Testis (tissue), 2 donors: ENCODE results near the gene RALGPS1.

Source experiments
- CTCF ChIP-seq, 3 experiments: fragments of 450-650 bp in 2 of 3; fragments of 200-600 bp in 1 of 3; sonication (generic) in 1 of 3; IDR thresholded peaks; one replicate each; pipeline ENCODE4 v1.5.1; 2016 to 2019; ENCODE audit warnings: antibody characterized with exemption in 3 of 3, mild to moderate bottlenecking in 2 of 3, moderate library complexity in 1 of 3
- POLR2A ChIP-seq: fragments of 450-650 bp; IDR thresholded peaks from one replicate; pipeline ENCODE4 v1.6.1; 2017; ENCODE audit warnings: antibody characterized with exemption, mild to moderate bottlenecking, moderate library complexity

GRCh38 chr9:127162864-127163365 is 248.3 kb downstream of the RALGPS1 start:
- TF ChIP-seq CTCF (IDR thresholded peaks at IDR 0.05) (no peak), POLR2A (no peak)
